ENCODE measurements around the gene ZNF827.

The ZNF827 gene

GRCh38 chr4:145760961-145761929, 177.4 kb downstream of the ZNF827 start:
- DNase-seq (ENCODE audit: low spot score) = no peak

DNA sequence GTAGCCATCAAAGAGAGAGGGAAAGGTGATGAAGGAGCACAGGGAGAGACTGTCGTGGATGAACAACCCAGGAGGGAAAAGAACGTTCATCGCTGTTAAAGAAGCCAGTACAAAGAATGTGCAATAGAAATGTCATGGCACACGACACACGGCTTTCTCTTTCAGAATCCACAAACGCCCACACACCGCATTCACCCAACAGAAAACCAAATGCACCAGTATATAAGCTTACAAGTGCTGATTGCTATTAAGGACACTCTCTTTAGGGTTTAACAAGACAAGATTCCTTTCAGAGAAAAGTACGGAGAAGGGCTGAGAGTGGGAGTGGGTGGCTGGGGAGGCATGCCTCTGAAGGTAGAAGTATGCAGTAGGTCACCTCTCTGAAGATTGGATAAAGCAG, 178.4 kb downstream of the ZNF827 start:
- no peak for DNase-seq (ENCODE audit: low spot score)

DNA sequence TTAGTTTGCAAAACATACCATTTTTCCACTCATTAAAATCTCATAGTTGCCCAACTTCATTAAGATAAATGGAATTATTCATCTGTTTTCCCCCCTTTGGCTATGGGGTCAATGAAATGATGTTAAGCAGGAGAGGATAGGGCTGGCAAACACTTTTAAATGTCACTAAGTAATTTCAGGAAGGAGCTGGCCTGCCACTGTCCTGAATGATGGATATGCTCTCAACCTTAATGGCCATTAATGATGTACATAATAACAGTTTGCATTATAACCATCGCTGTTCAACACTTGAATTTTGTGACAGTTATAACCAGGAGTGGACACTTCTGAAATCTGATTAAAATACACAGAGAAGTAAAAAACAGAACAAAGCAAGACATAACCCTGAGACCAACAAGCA, 181.4 kb downstream of the ZNF827 start:
- no peak for DNase-seq (ENCODE audit: low spot score)

- no peak for DNase-seq (ENCODE audit: low spot score)
These were observed 182.4 kb downstream of the ZNF827 start for GRCh38 chr4:145756244-145756643.

GRCh38 chr4:145755802-145756201, 182.8 kb downstream of the ZNF827 start:
- DNase-seq (ENCODE audit: low spot score) = no peak

DNA sequence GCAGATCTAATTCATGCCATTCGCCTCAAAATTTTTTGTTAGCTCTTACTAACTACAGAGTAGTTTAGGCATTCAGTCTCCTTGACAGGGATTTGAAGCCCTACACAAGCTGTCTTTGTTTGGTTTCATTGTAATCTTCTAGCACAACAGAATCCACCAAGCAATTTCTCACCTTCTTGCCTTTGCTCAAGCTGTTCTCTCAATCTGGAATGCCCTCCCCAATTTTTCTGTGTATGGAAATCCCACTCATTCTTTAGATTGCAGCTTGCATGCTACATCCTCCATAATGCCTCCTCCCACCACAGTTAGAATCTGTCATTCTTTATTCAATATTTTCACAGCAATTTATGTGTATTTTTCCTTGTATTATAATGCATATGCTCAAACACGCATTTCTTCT, 195.0 kb downstream of the ZNF827 start:
- no peak for DNase-seq (ENCODE audit: low spot score)

DNA sequence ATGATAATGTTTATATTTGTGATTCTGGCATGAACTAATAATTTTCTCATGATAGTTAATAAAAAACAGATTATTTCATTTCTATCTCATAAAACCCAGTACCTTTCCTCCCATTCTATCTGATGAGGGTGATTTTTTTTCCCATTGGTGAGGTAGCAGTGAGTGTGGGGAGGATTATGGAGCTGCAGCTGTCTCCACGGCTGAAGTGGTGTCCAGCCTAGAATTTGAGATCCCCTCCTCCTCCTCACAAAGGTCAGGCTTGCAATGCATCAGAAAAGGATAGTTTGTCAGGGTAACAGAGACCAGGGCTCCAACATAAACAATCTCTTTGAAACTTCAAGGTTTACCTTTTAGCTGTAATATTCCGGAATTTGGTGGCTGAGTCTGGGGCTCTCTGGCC, 197.8 kb downstream of the ZNF827 start:
- DNase-seq (ENCODE audit: low spot score) = no peak

- DNase-seq (ENCODE audit: low spot score) = no peak
These were observed 198.8 kb downstream of the ZNF827 start for GRCh38 chr4:145739845-145740244.

DNA sequence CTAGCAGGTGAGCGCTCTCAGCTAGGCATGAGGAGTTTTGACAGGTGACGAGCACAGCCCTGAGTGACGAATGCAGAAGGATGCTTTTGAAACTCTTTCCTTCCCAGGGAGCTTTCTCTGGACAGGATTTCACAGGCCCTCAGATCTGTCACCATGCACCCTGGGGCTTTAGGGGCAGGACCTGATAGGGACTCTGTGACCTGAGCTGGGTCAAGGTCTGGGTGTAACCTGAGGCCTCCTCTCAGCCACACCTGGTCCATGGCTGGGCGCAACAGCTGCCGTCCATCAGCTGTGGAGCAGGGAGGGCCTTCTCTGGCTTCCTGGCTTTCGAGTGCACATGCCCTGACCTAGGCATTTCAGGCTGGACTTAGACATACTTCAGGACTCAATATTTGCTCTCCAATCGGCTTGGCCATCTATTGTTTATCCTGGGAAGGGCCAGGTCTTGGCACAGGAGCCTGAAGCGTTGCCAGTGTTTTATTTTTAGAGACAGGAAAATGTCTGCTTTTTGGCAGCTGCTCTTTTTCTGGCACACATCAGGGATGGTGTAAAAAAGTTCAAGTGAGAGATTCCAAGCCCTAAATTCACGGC, 202.3 kb downstream of the ZNF827 start:
- DNase-seq (ENCODE audit: low spot score) = no peak

- no peak for DNase-seq (ENCODE audit: low spot score)
These were observed 202.8 kb downstream of the ZNF827 start for GRCh38 chr4:145735827-145736226.

- no peak for DNase-seq (ENCODE audit: low spot score)
These were observed 203.3 kb downstream of the ZNF827 start for GRCh38 chr4:145735347-145735675.

DNA sequence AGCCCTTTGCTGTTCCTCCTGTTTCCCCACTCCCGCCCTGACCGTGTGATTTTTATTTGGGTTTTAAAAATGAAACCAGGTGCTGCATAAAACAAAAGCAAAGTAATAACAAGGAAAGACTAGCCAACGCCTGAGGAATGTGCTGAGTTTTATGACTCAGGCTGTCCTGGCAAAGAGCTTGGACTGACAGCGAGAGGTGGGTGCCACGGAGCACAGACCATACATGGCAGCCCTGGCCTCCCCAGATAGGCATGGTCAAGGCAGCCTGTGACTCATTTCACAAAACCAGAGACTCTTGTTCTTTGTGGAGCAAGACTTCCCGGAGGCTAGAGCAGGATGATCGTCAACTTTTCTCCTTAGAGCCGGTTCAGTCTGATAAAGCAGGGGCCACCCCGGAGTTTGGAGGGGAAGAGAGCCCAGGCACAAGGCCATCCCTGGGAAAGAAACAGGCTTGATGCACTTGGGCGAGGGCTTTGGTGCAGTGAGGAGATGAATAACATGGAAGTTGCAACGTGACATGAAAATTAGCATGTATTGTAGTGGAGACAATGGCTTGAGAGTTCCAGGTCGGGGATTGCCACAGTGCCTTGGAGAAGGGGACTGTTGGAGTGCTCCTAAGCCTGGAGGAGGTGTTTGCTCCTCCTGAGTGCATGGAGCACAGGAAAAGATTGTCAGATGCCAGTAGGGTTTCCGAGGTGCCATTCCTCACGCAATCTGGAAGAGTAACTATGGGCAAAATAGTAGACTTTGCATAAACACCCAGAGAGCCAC, 203.9 kb downstream of the ZNF827 start:
- DNase-seq (ENCODE audit: low spot score) = no peak

DNA sequence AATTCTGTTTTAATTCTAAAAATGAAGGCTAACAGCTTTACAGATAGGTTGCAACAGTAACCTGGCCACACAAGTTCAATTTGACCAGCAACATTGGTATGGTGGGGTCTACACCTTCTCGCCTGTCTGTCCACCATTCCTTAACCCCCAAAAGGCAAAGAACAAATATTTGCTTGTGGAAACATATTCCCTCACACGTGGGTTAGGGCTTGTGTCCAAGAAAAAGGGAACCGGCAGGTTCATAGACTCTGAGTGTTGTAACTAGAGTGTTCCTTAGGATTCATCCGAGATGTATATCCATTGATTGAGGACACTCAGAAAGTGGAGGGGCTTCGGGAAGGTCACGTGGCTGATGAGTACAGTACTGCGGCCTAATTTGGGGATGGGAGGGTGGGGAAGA, 204.6 kb downstream of the ZNF827 start:
- DNase-seq (ENCODE audit: low spot score) = no peak

DNA sequence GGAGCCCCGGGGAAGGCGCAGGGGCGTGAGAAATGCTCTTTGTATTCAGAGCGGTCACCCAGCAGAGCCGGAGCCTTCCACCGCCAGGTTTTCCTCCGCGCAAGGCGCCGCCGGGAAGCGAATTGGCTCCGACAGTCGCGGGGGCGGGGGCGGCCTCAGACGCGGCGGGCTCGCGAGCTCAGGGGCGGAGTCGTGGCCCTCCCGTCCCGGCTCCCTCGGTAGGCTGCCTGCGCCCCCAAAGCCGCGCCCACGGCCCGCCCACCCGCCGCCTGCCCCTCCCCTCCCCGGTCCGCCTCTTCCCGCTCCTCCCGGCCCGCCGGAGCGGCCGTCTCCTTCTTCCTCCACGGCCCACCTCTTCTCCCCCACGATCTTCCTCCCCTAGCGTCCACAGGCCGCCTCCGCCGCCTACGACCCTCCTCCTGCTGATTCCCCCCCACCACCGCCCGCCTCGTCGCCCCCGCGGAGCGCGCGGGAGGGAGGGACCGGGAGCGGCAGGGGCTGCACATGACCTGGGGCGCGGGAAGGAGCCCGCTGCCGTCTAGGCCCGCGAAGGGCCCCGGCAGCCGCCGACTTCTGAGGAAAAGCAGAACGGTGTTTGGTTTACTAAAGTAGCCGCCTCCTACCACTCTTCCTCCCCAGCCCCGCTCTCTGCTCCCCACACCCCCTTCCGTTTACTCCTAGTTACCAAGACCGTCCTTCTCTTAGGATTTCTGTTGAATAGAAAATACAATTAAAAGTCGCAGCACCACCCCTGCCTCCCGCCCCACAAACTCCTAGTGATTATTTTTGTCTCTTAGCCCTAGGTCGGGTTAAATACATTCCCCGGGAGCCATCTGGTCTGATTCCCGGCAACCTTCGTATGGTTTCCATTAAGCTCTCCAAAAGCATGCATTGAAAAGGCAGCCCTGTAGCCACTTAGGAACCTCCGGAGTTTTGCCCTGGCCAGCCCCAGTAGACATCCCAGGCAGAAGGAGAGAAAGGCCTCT, 205.4 kb downstream of the ZNF827 start:
- DNase-seq (ENCODE audit: low spot score) = peak; percentile 95

DNA sequence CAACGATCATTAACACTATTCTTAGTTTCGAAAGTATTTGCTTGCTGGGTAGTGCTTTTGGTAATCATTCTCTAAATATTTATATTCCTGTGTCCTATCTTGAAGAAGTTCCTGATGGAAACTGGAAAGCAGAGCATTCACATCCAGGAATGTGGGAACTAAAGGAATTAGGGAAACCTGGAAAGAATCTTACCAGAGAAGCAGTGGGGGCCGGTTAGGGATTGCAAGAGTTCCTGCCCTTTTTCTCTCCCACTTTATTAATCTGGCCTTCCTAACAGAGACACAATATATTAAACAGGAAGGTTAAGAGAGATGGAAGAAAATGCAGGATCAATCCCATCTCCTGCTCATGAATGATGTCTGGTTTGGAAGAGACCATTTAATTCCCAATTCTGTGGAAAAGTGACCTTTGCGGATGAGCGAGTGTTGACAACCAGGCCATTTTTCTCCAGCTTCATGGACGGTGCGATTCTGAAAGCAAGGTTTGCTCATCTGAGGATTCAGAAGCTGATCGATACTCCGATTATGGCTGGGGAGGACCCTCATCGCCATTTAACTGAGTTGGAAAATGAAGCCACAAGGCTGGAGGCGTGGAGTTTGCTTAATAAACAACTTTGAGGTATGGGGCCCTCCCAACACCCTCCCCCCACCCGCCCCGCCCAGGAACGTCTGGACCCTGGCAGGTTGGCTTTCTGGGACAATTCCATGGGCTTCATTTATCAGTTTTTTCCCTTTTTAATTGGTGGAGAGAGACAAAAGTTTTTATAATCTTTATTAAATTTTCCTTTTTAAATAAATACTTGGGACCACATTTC, 206.4 kb downstream of the ZNF827 start:
- no peak for DNase-seq (ENCODE audit: low spot score)

DNA sequence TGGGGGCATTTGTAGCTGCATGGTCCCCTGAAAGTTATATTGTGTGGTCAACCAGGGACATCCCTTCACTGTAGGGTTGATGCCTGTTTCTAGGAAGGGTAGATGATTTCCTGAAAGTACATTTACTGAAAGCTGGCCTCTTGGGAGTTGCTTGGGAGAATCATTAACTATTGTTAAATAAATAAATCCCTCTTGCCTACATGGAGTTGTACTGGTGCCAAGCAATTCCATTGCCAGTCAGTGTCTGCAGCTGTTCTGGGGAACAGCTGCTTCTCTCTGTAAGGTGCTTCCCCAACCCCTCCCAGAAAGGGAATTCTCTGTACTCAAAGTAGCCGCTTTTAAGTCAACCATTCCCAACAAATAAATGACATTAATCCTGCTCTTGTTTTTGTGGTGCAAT, 207.6 kb downstream of the ZNF827 start:
- DNase-seq (ENCODE audit: low spot score) = no peak

GRCh38 chr4:145730026-145730425, 208.6 kb downstream of the ZNF827 start:
- no peak for DNase-seq (ENCODE audit: low spot score)

DNA sequence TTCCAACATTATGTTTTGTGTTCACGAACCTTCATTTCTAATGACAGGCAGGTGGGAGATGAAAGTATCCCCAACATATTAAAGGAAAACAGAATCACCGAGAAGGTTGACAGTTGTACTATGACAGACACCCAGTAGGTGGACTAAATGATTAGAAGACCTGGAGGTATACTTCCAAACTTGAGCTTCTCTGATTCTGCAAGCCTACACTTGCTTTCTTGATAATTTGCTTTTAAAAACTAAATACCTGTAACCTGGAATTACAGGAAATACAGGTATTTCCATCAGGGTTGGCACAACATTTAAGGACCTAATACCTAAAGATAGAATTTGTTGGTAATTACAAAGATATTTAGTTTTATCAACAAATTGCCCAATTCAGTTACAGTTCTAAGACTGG, 215.3 kb downstream of the ZNF827 start:
- DNase-seq (ENCODE audit: low spot score) = no peak

DNA sequence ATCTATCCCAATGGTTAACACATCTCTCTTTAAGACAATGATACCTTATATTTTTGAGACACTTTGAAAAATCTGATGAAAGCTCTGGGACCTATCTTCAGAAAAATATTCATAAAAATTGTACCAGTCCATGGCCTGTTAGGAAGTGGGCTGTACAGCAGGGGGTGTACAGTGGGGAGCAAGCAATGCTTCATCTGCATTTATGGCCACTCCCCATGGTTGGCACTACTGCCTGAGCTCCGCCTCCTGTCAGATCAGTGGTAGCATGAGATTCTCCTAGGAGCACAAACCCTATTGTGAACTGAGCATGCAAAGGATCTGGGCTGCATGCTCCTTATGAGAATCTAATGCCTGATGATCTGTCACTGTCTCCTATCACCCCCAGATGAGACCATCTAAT, 216.1 kb downstream of the ZNF827 start:
- DNase-seq (ENCODE audit: low spot score) = no peak

DNA sequence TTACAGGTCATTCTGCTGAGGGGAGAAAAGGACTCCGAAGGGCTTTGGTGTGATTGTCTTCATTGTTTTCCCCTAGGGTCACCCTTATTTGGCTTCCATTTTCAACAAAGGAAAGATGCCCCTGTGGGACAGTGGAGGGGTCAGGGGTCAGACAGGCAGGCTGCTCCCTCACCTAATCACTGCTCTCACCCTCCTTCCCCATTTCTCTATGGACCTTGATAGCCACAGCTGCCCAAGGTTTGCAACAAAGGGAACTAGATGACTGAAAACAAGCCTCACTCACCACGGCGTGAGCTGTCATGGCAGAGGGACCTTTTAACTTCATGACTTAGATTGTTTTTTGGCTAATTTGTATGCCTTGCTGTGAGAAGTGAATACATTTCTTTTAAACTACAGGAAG, 218.0 kb downstream of the ZNF827 start:
- no peak for DNase-seq (ENCODE audit: low spot score)
